Stomach (tissue), 4 donors: ENCODE measurements around the gene PUS1.

Experiments used
- CTCF ChIP-seq, 7 experiments: fragments of 450-650 bp in 4 of 7; fragments of 200-600 bp in 3 of 7; sonication (generic) in 3 of 7; IDR thresholded peaks; one replicate each; pipeline ENCODE4 v1.5.1; 2016 to 2019; ENCODE audit warnings: antibody characterized with exemption in 7 of 7, control low read depth in 2 of 7, mild to moderate bottlenecking in 1 of 7
- EP300 ChIP-seq: sonication (generic); formaldehyde crosslinking; IDR thresholded peaks from one replicate; pipeline ENCODE4 v1.6.1; 2017; ENCODE audit warnings: antibody characterized with exemption
- POLR2A ChIP-seq, 4 donors: fragments of 450-650 bp; IDR thresholded peaks; one replicate each; pipeline ENCODE4 v1.6.1; 2016; ENCODE audit warnings: antibody characterized with exemption in 4 of 4, control low read depth in 2 of 4, mild to moderate bottlenecking in 1 of 4, moderate library complexity in 1 of 4
- POLR2AphosphoS5 ChIP-seq, 3 donors: sonication (generic); formaldehyde crosslinking; IDR thresholded peaks; one replicate each; pipeline ENCODE4 v1.6.1; 2016; ENCODE audit warnings: antibody characterized with exemption in 3 of 3

GRCh38 chr12:131913666-131914065, 15.4 kb upstream of the PUS1 start:
- no peak for TF ChIP-seq POLR2A (IDR thresholded peaks at IDR 0.05)
- TF ChIP-seq POLR2AphosphoS5 (IDR thresholded peaks at IDR 0.05): no peak
- no peak for TF ChIP-seq CTCF (IDR thresholded peaks at IDR 0.05)
- TF ChIP-seq EP300: no peak
